NCI-H128 (cell line): ENCODE data around the gene FANCD2.
"Not testable (repeated sequence)": the region's sequence is repeated elsewhere in the genome, so short reads cannot be mapped to it uniquely, and the experiment has no call there.

Experiments
- DNase-seq: peaks from one replicate; lab custom pipeline; 2025; ENCODE audit not compliant: unreplicated experiment; lab: John Stamatoyannopoulos, UW

FANCD2 gene

GRCh38 chr3:10012106-10012505 lies 14.1 kb upstream of the FANCD2 start:
- DNase-seq = no peak

- DNase-seq = no peak
These were observed 10.8 kb upstream of the FANCD2 start for GRCh38 chr3:10015461-10015904.

GRCh38 chr3:10017636-10018292 lies 8.5 kb upstream of the FANCD2 start:
- DNase-seq = no peak

GRCh38 chr3:10018806-10019205 lies 7.4 kb upstream of the FANCD2 start:
- not testable (repeated sequence) for DNase-seq

- no peak for DNase-seq
These were observed 6.9 kb upstream of the FANCD2 start for GRCh38 chr3:10019326-10019725.

- no peak for DNase-seq
These were observed 4.1 kb upstream of the FANCD2 start for GRCh38 chr3:10021856-10022775.

- no peak for DNase-seq
These were observed 2.5 kb upstream of the FANCD2 start for GRCh38 chr3:10023587-10024310.

GRCh38 chr3:10025205-10026083 lies 793 bp upstream of the FANCD2 start:
- no peak for DNase-seq

- no peak for DNase-seq
These were observed 14.8 kb downstream of the FANCD2 start for GRCh38 chr3:10041034-10041433.

- DNase-seq = no peak
These were observed 21.6 kb downstream of the FANCD2 start for GRCh38 chr3:10047876-10048275.

GRCh38 chr3:10053054-10053453 lies 26.8 kb downstream of the FANCD2 start:
- not testable (repeated sequence) for DNase-seq

- no peak for DNase-seq
These were observed 28.9 kb downstream of the FANCD2 start for GRCh38 chr3:10055097-10055496.

- not testable (repeated sequence) for DNase-seq
These were observed 43.8 kb downstream of the FANCD2 start for GRCh38 chr3:10070077-10070476.

GRCh38 chr3:10074666-10075065 lies 48.4 kb downstream of the FANCD2 start:
- DNase-seq = no peak

GRCh38 chr3:10081871-10082270 lies 55.6 kb downstream of the FANCD2 start:
- DNase-seq = no peak

GRCh38 chr3:10085738-10086137 lies 59.5 kb downstream of the FANCD2 start:
- no peak for DNase-seq

GRCh38 chr3:10088256-10088655 lies 62.0 kb downstream of the FANCD2 start:
- DNase-seq = no peak

GRCh38 chr3:10090179-10090578 lies 63.9 kb downstream of the FANCD2 start:
- no peak for DNase-seq

GRCh38 chr3:10090774-10091173 lies 64.5 kb downstream of the FANCD2 start:
- DNase-seq = not testable (repeated sequence)

- not testable (repeated sequence) for DNase-seq
These were observed 65.2 kb downstream of the FANCD2 start for GRCh38 chr3:10091387-10091786.

- DNase-seq = no peak
These were observed 67.4 kb downstream of the FANCD2 start for GRCh38 chr3:10093678-10094077.
